ENCODE data around the gene SRBD1. TPM values are rescaled to one million over a fixed set of nuclear protein-coding genes. Genes with fewer than 3 reads are reported as not detected.

SRBD1 gene
- total RNA-seq, 1 donor from 2014 or later: 16.5 TPM

- DNase-seq (ENCODE audit: low read depth in 2 of 2): peak in 1 of 2 donors; percentile 36
Measured at GRCh38 chr2:45598545-45598944, 12.5 kb downstream of the SRBD1 start.

GRCh38 chr2:45596761-45597160 lies 14.3 kb downstream of the SRBD1 start:
- no peak for DNase-seq (ENCODE audit: low read depth in 2 of 2)

DNA sequence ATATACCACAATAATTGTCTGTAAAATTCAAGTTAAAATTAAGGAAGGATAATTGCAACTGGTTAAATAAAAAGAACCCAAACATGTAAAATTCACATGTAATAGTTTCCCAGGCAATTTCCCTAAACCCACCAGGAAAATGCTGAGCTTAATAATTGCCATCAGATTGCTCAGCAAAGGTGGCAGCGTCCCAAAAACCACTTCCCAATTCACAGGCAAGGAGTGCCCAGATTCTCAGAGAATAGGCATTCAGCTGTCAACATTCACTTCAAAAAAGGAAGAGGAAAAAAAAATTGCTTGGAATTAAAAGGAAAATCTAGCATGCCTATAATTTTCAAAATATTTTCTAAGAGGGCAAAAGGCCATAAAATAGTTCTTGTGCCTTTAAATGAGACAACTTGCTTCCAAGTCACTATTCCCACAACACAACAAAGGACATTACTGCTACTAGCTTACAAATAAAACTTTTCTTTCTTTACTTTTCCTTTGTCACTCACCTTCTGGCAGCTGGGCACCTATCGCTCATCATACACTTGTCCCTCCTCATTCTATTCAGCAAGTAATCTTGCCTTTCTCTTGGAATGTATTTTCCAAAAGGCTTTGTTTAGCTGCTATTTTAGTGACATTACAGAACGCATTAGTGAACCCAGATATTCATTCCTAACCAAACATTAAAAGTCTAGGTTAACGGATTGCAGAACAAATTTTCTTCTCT lies 15.2 kb downstream of the SRBD1 start:
- peak; percentile 51 to 59 for DNase-seq (ENCODE audit: low read depth in 2 of 2)

- no peak for DNase-seq (ENCODE audit: low read depth in 2 of 2)
Measured at GRCh38 chr2:45591073-45591472, 20.0 kb downstream of the SRBD1 start.

GRCh38 chr2:45588158-45588829 lies 22.8 kb downstream of the SRBD1 start:
- no peak for DNase-seq (ENCODE audit: low read depth in 2 of 2)

- DNase-seq (ENCODE audit: low read depth in 2 of 2): no peak
Measured at GRCh38 chr2:45586600-45586999, 24.5 kb downstream of the SRBD1 start.

DNA sequence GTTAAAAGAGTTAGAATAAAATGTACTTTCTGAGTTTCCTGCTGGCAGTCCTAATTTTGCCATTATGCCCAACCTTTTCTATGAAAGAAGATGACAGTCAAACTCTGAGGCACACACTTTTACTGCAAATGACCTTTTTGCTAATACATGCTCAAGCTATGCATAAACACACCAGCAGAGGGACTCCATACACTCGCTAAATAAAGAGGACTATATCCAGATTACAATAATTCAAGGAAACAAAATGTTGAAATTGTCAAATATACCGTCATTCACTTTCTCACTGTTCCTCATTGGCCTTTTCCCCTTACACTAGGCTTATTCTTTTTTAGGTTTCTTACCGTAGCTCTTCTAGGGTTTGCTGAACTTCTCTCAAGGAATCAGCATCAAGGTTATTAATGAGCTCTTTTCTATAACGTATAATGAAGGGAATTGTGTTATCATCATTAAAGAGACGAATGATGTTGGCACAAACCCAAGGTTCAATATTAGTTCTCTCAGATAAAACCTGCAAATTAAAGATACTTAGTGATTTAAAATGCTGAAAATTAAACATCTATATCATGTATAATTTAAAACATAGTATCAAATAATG lies 25.7 kb downstream of the SRBD1 start:
- DNase-seq (ENCODE audit: low read depth in 2 of 2): peak; percentile 74 to 85

- DNase-seq (ENCODE audit: low read depth in 2 of 2): no peak
Measured at GRCh38 chr2:45583977-45584376, 27.1 kb downstream of the SRBD1 start.

DNA sequence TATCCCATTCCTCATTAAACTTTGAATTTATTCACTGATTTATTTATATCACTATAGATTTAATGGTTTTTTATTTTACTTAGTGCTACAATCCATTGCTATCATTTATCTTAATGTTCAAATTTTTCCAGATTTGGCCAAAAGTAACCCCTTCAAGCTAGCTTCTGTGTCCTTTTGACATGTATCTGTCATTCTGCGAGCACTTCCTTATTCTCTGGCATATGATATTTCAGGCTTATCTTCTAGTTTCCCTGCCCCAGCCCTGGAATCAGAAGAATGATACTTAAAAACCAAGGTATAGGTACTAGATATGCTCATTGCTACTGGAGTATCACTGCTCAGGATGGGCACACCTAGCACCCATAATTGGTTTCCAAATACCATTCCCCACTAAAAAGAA lies 28.5 kb downstream of the SRBD1 start:
- DNase-seq (ENCODE audit: low read depth in 2 of 2): no peak

GRCh38 chr2:45578056-45578843 lies 32.8 kb downstream of the SRBD1 start:
- peak; percentile 68 to 78 for DNase-seq (ENCODE audit: low read depth in 2 of 2)

GRCh38 chr2:45577441-45577840 lies 33.6 kb downstream of the SRBD1 start:
- DNase-seq (ENCODE audit: low read depth in 2 of 2): no peak

DNA sequence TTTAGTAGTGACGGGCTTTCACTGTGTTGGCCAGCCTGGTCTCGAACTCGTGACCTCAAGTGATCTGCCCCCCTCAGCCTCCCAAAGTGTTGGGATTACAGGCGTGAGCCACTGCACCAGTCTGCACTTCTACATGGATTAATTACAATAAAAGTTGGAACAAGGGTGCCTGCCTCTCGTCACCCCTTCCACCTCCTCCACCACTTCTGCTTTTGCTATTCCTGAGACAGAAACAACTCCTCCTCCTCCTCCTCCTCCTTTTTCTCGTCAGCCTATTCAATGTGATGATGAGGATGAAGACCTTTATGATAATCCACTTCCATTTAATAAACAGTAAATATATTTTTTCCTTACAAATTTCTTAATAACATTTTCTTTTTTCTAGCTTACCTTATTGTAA lies 35.2 kb downstream of the SRBD1 start:
- no peak for DNase-seq (ENCODE audit: low read depth in 2 of 2)

- DNase-seq (ENCODE audit: low read depth in 2 of 2): no peak
Measured at GRCh38 chr2:45572979-45573378, 38.1 kb downstream of the SRBD1 start.

- DNase-seq (ENCODE audit: low read depth in 2 of 2): no peak
Measured at GRCh38 chr2:45571940-45572339, 39.1 kb downstream of the SRBD1 start.

DNA sequence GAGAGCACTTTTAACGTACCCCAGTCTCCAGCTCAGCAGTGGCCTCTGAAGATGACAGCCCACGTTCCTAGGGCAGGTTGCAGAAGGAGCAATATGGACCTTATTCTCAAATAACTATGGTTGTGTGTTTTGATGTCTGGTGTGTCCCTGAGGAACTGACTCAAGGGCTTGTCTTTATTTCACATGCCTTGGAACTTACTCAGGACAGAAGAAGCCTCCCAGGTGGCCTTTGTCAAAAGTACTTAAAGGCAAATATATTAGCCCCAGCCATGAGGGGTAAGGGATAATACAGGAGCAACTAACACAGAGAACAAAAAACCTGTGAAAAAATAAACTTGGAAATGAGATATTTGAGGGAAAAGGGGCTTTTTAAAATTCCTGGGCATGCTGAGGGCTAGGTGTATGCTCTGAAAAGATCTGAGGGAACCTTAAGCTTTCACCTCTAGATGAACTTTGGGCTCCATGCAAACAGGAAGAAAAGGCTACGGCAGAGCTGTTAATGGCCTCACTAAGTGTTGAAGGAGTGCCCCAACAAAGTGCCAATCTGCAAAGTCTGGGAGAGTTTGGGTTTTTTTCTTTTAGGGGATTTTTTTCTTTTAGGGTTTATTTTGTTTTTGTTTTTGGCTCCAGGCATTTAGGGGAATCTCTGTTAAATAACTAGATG lies 40.3 kb downstream of the SRBD1 start:
- no peak for DNase-seq (ENCODE audit: low read depth in 2 of 2)

DNA sequence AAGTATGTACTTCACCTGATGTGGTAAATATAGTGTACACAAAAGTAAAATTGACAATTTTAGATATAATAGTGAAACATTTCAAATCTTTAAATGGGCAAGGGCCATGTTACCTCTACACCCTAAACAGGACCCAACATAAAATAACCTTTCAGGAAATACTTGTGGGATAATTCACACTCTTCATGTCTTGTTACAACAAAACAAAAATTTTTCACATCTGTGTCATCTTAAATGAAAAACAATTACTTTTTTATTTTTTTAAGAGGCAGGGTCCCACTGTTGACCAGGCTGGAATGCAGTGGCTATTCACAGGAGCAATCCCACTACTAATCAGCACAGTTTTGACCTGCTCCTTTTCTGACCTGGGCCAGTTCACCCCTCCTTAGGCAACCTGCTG lies 42.1 kb downstream of the SRBD1 start:
- peak; percentile 9 to 20 for DNase-seq (ENCODE audit: low read depth in 2 of 2)

- DNase-seq (ENCODE audit: low read depth in 2 of 2): peak; percentile 71 to 84
Measured at GRCh38 chr2:45567974-45568789, 42.9 kb downstream of the SRBD1 start.

DNA sequence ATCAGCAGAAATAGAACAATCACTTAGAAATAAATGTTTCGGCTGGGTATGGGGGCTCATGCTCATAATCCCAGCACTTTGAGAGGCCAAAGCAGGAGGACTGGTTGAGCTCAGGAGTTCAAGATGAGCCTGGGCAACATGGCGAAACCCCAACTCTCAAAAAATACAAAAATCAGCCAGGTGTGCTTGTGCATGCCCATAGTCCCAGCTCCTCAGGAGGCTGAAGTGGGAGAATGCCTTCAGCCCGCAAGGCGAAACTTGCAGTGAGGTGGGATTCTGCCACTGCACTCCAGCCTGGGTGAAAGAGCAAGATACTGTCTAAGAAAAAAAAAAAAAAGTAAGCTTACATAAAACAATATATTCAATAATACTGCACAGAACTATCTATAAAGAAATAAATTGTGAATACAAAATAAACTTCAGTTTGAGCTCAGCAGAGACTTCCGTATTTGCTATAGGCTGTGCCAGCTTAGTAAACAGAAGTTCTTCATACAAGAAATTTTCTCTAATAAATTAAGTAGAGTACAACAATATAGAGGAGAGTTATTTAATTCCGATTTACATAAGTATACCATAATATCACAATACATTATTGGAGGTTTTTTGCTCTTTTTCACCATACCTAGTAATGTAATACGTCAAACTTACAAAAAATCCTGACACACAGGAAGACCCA lies 43.6 kb downstream of the SRBD1 start:
- no peak for DNase-seq (ENCODE audit: low read depth in 2 of 2)

- DNase-seq (ENCODE audit: low read depth in 2 of 2): no peak
Measured at GRCh38 chr2:45559436-45559835, 51.6 kb downstream of the SRBD1 start.

GRCh38 chr2:45554742-45555140 lies 56.3 kb downstream of the SRBD1 start:
- DNase-seq (ENCODE audit: low read depth in 2 of 2): peak; percentile 6 to 17
